ENCODE results near the gene C2CD2.

DNA sequence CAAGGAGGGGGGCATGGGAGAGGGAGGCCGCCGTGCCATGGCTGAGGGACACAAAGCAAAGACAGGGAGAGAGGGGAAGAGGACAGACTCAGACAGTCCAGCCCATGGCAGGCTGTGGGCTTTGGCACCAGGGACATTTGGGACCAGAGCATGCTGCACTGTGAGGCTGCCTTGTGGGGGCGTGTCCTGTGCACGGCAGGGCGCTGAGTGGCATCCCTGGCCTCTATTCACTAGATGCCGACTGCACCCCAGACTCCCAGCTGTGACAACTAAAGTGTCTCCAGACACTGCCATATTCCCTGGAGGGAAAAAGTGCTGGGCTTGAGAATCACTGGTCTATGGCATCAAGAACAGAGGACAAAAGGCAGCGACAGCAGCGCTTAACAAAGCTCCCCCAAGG, 56.1 kb downstream of the C2CD2 start:
- TF ChIP-seq, protein P1, sequence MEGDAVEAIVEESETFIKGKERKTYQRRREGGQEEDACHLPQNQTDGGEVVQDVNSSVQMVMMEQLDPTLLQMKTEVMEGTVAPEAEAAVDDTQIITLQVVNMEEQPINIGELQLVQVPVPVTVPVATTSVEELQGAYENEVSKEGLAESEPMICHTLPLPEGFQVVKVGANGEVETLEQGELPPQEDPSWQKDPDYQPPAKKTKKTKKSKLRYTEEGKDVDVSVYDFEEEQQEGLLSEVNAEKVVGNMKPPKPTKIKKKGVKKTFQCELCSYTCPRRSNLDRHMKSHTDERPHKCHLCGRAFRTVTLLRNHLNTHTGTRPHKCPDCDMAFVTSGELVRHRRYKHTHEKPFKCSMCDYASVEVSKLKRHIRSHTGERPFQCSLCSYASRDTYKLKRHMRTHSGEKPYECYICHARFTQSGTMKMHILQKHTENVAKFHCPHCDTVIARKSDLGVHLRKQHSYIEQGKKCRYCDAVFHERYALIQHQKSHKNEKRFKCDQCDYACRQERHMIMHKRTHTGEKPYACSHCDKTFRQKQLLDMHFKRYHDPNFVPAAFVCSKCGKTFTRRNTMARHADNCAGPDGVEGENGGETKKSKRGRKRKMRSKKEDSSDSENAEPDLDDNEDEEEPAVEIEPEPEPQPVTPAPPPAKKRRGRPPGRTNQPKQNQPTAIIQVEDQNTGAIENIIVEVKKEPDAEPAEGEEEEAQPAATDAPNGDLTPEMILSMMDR (IDR thresholded peaks at IDR 0.05; ENCODE audit: extremely low read depth in 1 of 2, insufficient read depth in 1 of 2, low read depth in 1 of 2, low read length in 2 of 2) = no peak
- TF ChIP-seq GATA2 (IDR thresholded peaks at IDR 0.05; ENCODE audit: insufficient read depth, insufficient read length, low read depth, low read length) = no peak
- TF ChIP-seq POLR2A (IDR thresholded peaks at IDR 0.05; ENCODE audit: low read depth, low read length) = no peak

Measured in endothelial cell of umbilical vein (primary cell).